ENCODE data around the gene CENPN.

The CENPN gene

DNA sequence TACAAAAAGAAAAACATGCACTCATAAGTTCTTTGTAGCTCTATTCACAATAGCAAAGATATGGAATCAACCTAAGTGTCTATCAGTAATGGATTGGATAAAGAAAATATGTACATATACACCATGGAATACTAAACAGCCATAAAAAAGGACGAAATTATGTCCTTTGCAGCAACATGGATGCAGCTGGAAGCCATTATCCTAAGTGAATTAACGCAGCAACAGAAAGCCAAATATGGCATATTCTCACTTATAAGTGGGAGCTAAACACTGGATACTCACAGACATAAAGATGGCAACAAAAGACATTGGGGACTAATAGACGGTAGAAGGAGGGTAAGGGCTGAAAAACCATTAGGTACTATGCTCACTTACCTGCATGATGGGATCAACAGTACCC lies 6.1 kb upstream of the CENPN start:
- H3K36me3 ChIP-seq (ENCODE audit: control insufficient read depth in 5 of 5, insufficient read depth in 5 of 5, low read length in 5 of 5) = no peaks in the 10 kb centered on the region
- H3K9me3 ChIP-seq (ENCODE audit: control insufficient read depth in 5 of 5, low read length in 5 of 5) = no peaks in the 10 kb centered on the region
- no peak overlapping the region for H3K27ac ChIP-seq (ENCODE audit: low read depth, low read length)
- H3K4me1 ChIP-seq (ENCODE audit: control insufficient read depth in 5 of 5, insufficient read depth in 5 of 5, low read length in 5 of 5) = peaks cover 0 to 33% (median 29%) of the 10 kb centered on the region in 5 donors
- no peaks in the 10 kb centered on the region for H3K27me3 ChIP-seq (ENCODE audit: control insufficient read depth in 5 of 5, insufficient read depth in 4 of 5, low read length in 5 of 5)
- H3K4me3 ChIP-seq (ENCODE audit: low read depth in 1 of 5, low read length in 5 of 5) = no peak overlapping the region
- H3K9ac ChIP-seq (ENCODE audit: low read length in 5 of 5) = no peak overlapping the region

DNA sequence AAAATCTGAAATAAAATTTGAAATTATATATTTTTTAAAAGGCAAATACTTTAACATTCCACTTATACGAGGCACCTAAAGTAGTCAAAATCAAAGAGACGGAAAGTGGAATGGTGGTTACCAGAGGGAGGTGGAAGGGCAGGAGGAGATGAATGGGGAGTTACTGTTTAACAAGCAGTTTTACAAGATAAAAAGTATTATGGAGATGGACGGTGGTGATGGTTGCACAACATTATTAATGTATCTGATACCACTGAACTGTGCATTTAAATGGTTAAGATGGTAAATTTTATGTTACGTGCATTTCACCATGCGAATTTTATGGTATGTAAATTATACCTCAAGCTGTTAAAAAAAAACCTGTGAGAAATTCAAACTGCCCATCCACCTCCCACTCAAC lies 5.7 kb upstream of the CENPN start:
- Histone ChIP-seq H3K4me1 (ENCODE audit: control insufficient read depth in 5 of 5, insufficient read depth in 5 of 5, low read length in 5 of 5) (peaks cover 0 to 38% (median 33%) of the 10 kb centered on the region in 5 donors), H3K27ac (ENCODE audit: low read depth, low read length) (no peak overlapping the region), H3K9ac (ENCODE audit: low read length in 5 of 5) (no peak overlapping the region), H3K36me3 (ENCODE audit: control insufficient read depth in 5 of 5, insufficient read depth in 5 of 5, low read length in 5 of 5) (no peaks in the 10 kb centered on the region), H3K27me3 (ENCODE audit: control insufficient read depth in 5 of 5, insufficient read depth in 4 of 5, low read length in 5 of 5) (no peaks in the 10 kb centered on the region), H3K9me3 (ENCODE audit: control insufficient read depth in 5 of 5, low read length in 5 of 5) (no peaks in the 10 kb centered on the region), H3K4me3 (ENCODE audit: low read depth in 1 of 5, low read length in 5 of 5) (no peak overlapping the region)

DNA sequence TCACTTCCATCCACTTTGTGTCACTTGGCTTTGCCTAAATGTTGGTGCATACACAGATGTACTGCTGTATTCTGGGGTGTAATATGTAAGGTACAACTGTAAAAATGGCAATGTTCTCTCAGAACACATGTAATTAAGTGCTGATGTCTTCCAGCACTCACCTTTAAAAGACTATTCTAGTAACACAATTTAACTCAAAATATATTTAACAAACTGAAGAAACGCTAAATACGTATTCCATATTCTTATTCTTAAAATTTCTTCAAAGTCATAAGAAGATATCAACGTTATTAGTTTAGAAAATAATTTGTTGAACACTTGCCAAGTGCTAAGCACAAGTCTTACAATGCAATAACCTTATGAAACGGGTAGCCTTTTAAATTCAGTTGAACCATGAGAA lies 4.0 kb upstream of the CENPN start:
- Histone ChIP-seq H3K9ac (ENCODE audit: low read length in 5 of 5) (no peak overlapping the region), H3K27ac (ENCODE audit: low read depth, low read length) (no peak overlapping the region), H3K27me3 (ENCODE audit: control insufficient read depth in 5 of 5, insufficient read depth in 4 of 5, low read length in 5 of 5) (no peaks in the 10 kb centered on the region), H3K9me3 (ENCODE audit: control insufficient read depth in 5 of 5, low read length in 5 of 5) (no peaks in the 10 kb centered on the region), H3K36me3 (ENCODE audit: control insufficient read depth in 5 of 5, insufficient read depth in 5 of 5, low read length in 5 of 5) (no peaks in the 10 kb centered on the region), H3K4me3 (ENCODE audit: low read depth in 1 of 5, low read length in 5 of 5) (no peak overlapping the region), H3K4me1 (ENCODE audit: control insufficient read depth in 5 of 5, insufficient read depth in 5 of 5, low read length in 5 of 5) (peaks cover 3 to 37% (median 27%) of the 10 kb centered on the region in 5 donors)

- H3K36me3 ChIP-seq (ENCODE audit: control insufficient read depth in 5 of 5, insufficient read depth in 5 of 5, low read length in 5 of 5) = no peaks in the 10 kb centered on the region
- peak overlapping the region in 4 of 5 donors; percentile 39 to 50 (median 44) for H3K4me3 ChIP-seq (ENCODE audit: low read depth in 1 of 5, low read length in 5 of 5)
- H3K27ac ChIP-seq (ENCODE audit: low read depth, low read length) = no peak overlapping the region
- peak overlapping the region in 4 of 5 donors; percentile 35 to 66 (median 50) for H3K9ac ChIP-seq (ENCODE audit: low read length in 5 of 5)
- peaks cover 3 to 40% (median 29%) of the 10 kb centered on the region in 5 donors for H3K4me1 ChIP-seq (ENCODE audit: control insufficient read depth in 5 of 5, insufficient read depth in 5 of 5, low read length in 5 of 5)
- H3K27me3 ChIP-seq (ENCODE audit: control insufficient read depth in 5 of 5, insufficient read depth in 4 of 5, low read length in 5 of 5) = no peaks in the 10 kb centered on the region
- no peaks in the 10 kb centered on the region for H3K9me3 ChIP-seq (ENCODE audit: control insufficient read depth in 5 of 5, low read length in 5 of 5)
Observed at GRCh38 chr16:81003610-81004460, 3.2 kb upstream of the CENPN start.

DNA sequence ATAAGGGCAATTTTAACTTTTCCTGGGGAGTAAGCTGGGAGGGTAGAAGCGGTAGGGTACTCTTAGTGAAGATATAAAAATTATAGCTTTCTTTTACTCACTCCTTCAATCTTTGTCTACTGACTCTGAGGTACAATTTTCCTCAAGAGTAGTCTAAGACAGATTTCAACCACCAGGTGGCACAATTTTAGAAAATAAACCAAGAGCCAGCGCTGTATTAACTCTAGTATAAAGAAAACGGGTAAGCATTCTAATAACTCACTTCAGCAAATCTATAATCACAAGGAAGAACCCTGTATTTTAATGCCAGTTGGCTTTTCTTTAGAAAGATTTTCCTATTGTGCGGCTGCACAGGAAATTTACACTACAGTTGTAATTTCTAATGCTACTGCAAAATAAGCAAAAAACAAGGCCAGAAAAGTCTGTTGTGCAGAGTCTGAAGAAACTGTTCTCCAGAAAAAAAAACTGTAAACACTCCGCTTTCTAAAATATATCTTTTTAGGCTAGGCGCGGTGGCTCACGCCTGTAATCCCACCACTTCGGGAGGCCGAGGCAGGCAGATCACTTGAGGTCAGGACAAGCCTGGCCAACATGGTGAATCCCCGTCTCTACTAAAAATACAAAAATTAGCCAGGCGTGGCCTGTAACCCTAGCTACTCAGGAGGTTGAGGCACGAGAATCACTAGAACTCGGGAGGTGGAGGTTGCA lies 2.2 kb upstream of the CENPN start:
- Histone ChIP-seq H3K36me3 (ENCODE audit: control insufficient read depth in 5 of 5, insufficient read depth in 5 of 5, low read length in 5 of 5) (no peaks in the 10 kb centered on the region), H3K4me1 (ENCODE audit: control insufficient read depth in 5 of 5, insufficient read depth in 5 of 5, low read length in 5 of 5) (peaks cover 3 to 40% (median 29%) of the 10 kb centered on the region in 5 donors), H3K9ac (ENCODE audit: low read length in 5 of 5) (peak overlapping the region in 3 of 5 donors; percentile 35 to 66 (median 48)), H3K27ac (ENCODE audit: low read depth, low read length) (no peak overlapping the region), H3K4me3 (ENCODE audit: low read depth in 1 of 5, low read length in 5 of 5) (peak overlapping the region in 3 of 5 donors; percentile 39 to 50 (median 47)), H3K27me3 (ENCODE audit: control insufficient read depth in 5 of 5, insufficient read depth in 4 of 5, low read length in 5 of 5) (no peaks in the 10 kb centered on the region), H3K9me3 (ENCODE audit: control insufficient read depth in 5 of 5, low read length in 5 of 5) (no peaks in the 10 kb centered on the region)

GRCh38 chr16:81005610-81006161 lies 1.3 kb upstream of the CENPN start:
- Histone ChIP-seq H3K27ac (ENCODE audit: low read depth, low read length) (peak overlapping the region; percentile 96), H3K4me3 (ENCODE audit: low read depth in 1 of 5, low read length in 5 of 5) (peak overlapping the region; percentile 73 to 99 (median 84)), H3K9me3 (ENCODE audit: control insufficient read depth in 5 of 5, low read length in 5 of 5) (no peaks in the 10 kb centered on the region), H3K4me1 (ENCODE audit: control insufficient read depth in 5 of 5, insufficient read depth in 5 of 5, low read length in 5 of 5) (peaks cover 3 to 40% (median 29%) of the 10 kb centered on the region in 5 donors), H3K36me3 (ENCODE audit: control insufficient read depth in 5 of 5, insufficient read depth in 5 of 5, low read length in 5 of 5) (no peaks in the 10 kb centered on the region), H3K9ac (ENCODE audit: low read length in 5 of 5) (peak overlapping the region; percentile 38 to 98 (median 96)), H3K27me3 (ENCODE audit: control insufficient read depth in 5 of 5, insufficient read depth in 4 of 5, low read length in 5 of 5) (no peaks in the 10 kb centered on the region)

DNA sequence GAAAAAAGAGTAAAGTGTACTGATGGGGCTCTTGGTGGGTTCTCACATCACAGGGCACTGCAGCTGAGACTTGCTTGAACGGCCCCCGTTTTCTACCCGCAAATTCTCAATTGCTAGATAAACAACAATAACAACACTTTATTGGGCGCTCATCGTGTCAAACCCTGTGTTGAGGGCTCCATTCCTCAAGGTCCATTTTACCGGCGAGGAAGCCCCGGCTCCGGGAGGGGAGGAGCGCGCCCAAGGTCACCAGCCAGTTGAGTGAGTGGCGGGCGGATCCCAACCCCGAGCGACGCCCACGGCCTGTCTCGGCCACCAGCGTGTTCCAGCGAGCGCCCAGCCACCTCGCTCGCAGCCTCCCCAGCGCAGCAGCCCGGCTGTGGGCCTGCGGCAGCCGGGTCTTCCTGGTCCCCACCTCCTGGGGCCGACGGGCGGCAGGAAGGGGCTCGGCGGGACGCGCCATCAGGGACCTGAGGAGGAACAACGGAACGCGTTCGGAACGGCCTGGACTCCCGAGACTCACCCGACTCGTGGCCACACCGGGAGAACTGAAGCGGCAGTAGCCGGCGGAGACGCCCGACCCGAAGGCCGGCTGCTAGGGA lies 702 bp upstream of the CENPN start:
- Histone ChIP-seq H3K9me3 (ENCODE audit: control insufficient read depth in 5 of 5, low read length in 5 of 5) (no peaks in the 10 kb centered on the region), H3K27me3 (ENCODE audit: control insufficient read depth in 5 of 5, insufficient read depth in 4 of 5, low read length in 5 of 5) (no peaks in the 10 kb centered on the region), H3K36me3 (ENCODE audit: control insufficient read depth in 5 of 5, insufficient read depth in 5 of 5, low read length in 5 of 5) (no peaks in the 10 kb centered on the region), H3K9ac (ENCODE audit: low read length in 5 of 5) (peak overlapping the region; percentile 38 to 98 (median 96)), H3K4me1 (ENCODE audit: control insufficient read depth in 5 of 5, insufficient read depth in 5 of 5, low read length in 5 of 5) (peaks cover 3 to 40% (median 29%) of the 10 kb centered on the region in 5 donors), H3K27ac (ENCODE audit: low read depth, low read length) (peak overlapping the region; percentile 96), H3K4me3 (ENCODE audit: low read depth in 1 of 5, low read length in 5 of 5) (peak overlapping the region; percentile 73 to 99 (median 84))

DNA sequence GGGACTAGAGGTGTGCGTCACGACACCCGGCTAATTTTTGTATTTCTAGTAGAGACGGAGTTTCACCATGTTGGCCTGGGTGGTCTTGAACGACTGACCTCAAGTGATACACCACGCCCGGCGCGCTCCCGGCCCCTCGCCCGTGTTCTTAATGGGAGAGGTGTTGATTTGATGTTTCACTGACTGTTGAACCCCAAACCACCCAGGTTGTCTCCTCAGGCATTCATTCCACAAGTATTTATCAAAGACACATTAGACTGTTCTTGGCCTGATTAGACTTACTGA lies 1.4 kb downstream of the CENPN start:
- no peaks in the 10 kb centered on the region for H3K9me3 ChIP-seq (ENCODE audit: control insufficient read depth in 5 of 5, low read length in 5 of 5)
- no peaks in the 10 kb centered on the region for H3K27me3 ChIP-seq (ENCODE audit: control insufficient read depth in 5 of 5, insufficient read depth in 4 of 5, low read length in 5 of 5)
- H3K4me3 ChIP-seq (ENCODE audit: low read depth in 1 of 5, low read length in 5 of 5) = peak overlapping the region in 3 of 5 donors; percentile 73 to 93 (median 92)
- no peak overlapping the region for H3K27ac ChIP-seq (ENCODE audit: low read depth, low read length)
- no peak overlapping the region for H3K9ac ChIP-seq (ENCODE audit: low read length in 5 of 5)
- H3K36me3 ChIP-seq (ENCODE audit: control insufficient read depth in 5 of 5, insufficient read depth in 5 of 5, low read length in 5 of 5) = peaks cover 0 to 5% (median 2%) of the 10 kb centered on the region in 5 donors
- H3K4me1 ChIP-seq (ENCODE audit: control insufficient read depth in 5 of 5, insufficient read depth in 5 of 5, low read length in 5 of 5) = peaks cover 3 to 37% (median 29%) of the 10 kb centered on the region in 5 donors

- H3K4me1 ChIP-seq (ENCODE audit: control insufficient read depth in 5 of 5, insufficient read depth in 5 of 5, low read length in 5 of 5) = peaks cover 0 to 4% (median 3%) of the 10 kb centered on the region in 5 donors
- no peak overlapping the region for H3K9ac ChIP-seq (ENCODE audit: low read length in 5 of 5)
- H3K27me3 ChIP-seq (ENCODE audit: control insufficient read depth in 5 of 5, insufficient read depth in 4 of 5, low read length in 5 of 5) = no peaks in the 10 kb centered on the region
- peaks cover 2 to 17% (median 6%) of the 10 kb centered on the region in 5 donors for H3K36me3 ChIP-seq (ENCODE audit: control insufficient read depth in 5 of 5, insufficient read depth in 5 of 5, low read length in 5 of 5)
- no peaks in the 10 kb centered on the region for H3K9me3 ChIP-seq (ENCODE audit: control insufficient read depth in 5 of 5, low read length in 5 of 5)
- no peak overlapping the region for H3K4me3 ChIP-seq (ENCODE audit: low read depth in 1 of 5, low read length in 5 of 5)
- H3K27ac ChIP-seq (ENCODE audit: low read depth, low read length) = no peak overlapping the region
Observed at GRCh38 chr16:81012974-81013373, 6.0 kb downstream of the CENPN start.
